ENCODE data around the gene THEM4. TPM values are rescaled to one million over a fixed set of nuclear protein-coding genes. Genes with fewer than 3 reads are reported as not detected.

Gene THEM4
- total RNA-seq, 2 experiments from 2014 or later = 7.2 to 21.5 TPM

GRCh38 chr1:151936653-151937052, 27.3 kb upstream of the THEM4 start:
- POLR2A ChIA-PET = interaction anchor here (0.6 kb wide), 1 partner anchor 871 kb away, joined by 3 read pairs; no protein-coding TSS in a partner anchor
- Histone ChIP-seq H3K36me3 (ENCODE audit: insufficient read depth, low read length) (no peaks in the 10 kb centered on the region), H2AFZ (ENCODE audit: low read length) (no peak overlapping the region), H3K9me3 (ENCODE audit: low read length) (no peaks in the 10 kb centered on the region), H3K4me3 (ENCODE audit: low read depth, low read length, poor library complexity, severe bottlenecking) (no peak overlapping the region), H3K27ac (ENCODE audit: low read depth, low read length, poor library complexity, severe bottlenecking) (no peak overlapping the region), H3K4me1 (ENCODE audit: insufficient read depth, low read length, poor library complexity, severe bottlenecking) (no peaks in the 10 kb centered on the region), H3K9me2 (ENCODE audit: insufficient read depth, low read length) (no peaks in the 10 kb centered on the region), H3K4me2 (ENCODE audit: low read length) (no peak overlapping the region), H4K20me1 (ENCODE audit: insufficient read depth, low read length) (no peaks in the 10 kb centered on the region), H3K79me2 (ENCODE audit: insufficient read depth, low read depth, low read length) (no peaks in the 10 kb centered on the region)
- BruUV-seq (replicated peaks) = no TSS peak
- CTCF ChIA-PET (ENCODE audit: unreplicated experiment) = no interaction called here
- DNase-seq (ENCODE audit: low spot score) = no peak
- intact Hi-C loops (cut with micrococcal nuclease; ENCODE audit: unreplicated experiment) = loop anchor here (10.0 kb wide), 1 partner anchor 248 kb away; no protein-coding TSS in a partner anchor
- TF ChIP-seq CTCF (conservative IDR thresholded peaks at IDR 0.05; ENCODE audit: low read length) (no peak), EZH2phosphoT487 (IDR thresholded peaks at IDR 0.05; ENCODE audit: borderline replicate concordance, low read depth, low read length) (no peak)

GRCh38 chr1:151935894-151936602, 26.7 kb upstream of the THEM4 start:
- H3K79me2 ChIP-seq (ENCODE audit: insufficient read depth, low read depth, low read length) = no peaks in the 10 kb centered on the region
- intact Hi-C loops (cut with micrococcal nuclease; ENCODE audit: unreplicated experiment) = loop anchor here (10.0 kb wide), 1 partner anchor 249 kb away; no protein-coding TSS in a partner anchor
- no peaks in the 10 kb centered on the region for H3K9me3 ChIP-seq (ENCODE audit: low read length)
- no peak for DNase-seq (ENCODE audit: low spot score)
- ChIA-PET CTCF (ENCODE audit: unreplicated experiment) (no interaction called here), POLR2A (interaction anchor here (0.9 kb wide), 1 partner anchor 11 kb away, joined by 3 read pairs; no protein-coding TSS in a partner anchor)
- TF ChIP-seq CTCF (conservative IDR thresholded peaks at IDR 0.05; ENCODE audit: low read length) (no peak), EZH2phosphoT487 (IDR thresholded peaks at IDR 0.05; ENCODE audit: borderline replicate concordance, low read depth, low read length) (no peak)
- H3K9me2 ChIP-seq (ENCODE audit: insufficient read depth, low read length) = no peaks in the 10 kb centered on the region
- no peaks in the 10 kb centered on the region for H4K20me1 ChIP-seq (ENCODE audit: insufficient read depth, low read length)
- BruUV-seq (replicated peaks) = no TSS peak
- H3K4me3 ChIP-seq (ENCODE audit: low read depth, low read length, poor library complexity, severe bottlenecking) = no peak overlapping the region
- H3K27ac ChIP-seq (ENCODE audit: low read depth, low read length, poor library complexity, severe bottlenecking) = no peak overlapping the region
- no peaks in the 10 kb centered on the region for H3K4me1 ChIP-seq (ENCODE audit: insufficient read depth, low read length, poor library complexity, severe bottlenecking)
- H3K36me3 ChIP-seq (ENCODE audit: insufficient read depth, low read length) = no peaks in the 10 kb centered on the region
- H3K4me2 ChIP-seq (ENCODE audit: low read length) = no peak overlapping the region
- H2AFZ ChIP-seq (ENCODE audit: low read length) = no peak overlapping the region

GRCh38 chr1:151935154-151935553, 25.8 kb upstream of the THEM4 start:
- Histone ChIP-seq H3K79me2 (ENCODE audit: insufficient read depth, low read depth, low read length) (no peaks in the 10 kb centered on the region), H3K36me3 (ENCODE audit: insufficient read depth, low read length) (no peaks in the 10 kb centered on the region), H3K9me2 (ENCODE audit: insufficient read depth, low read length) (no peaks in the 10 kb centered on the region), H4K20me1 (ENCODE audit: insufficient read depth, low read length) (no peaks in the 10 kb centered on the region), H3K4me3 (ENCODE audit: low read depth, low read length, poor library complexity, severe bottlenecking) (no peak overlapping the region), H2AFZ (ENCODE audit: low read length) (no peak overlapping the region), H3K27ac (ENCODE audit: low read depth, low read length, poor library complexity, severe bottlenecking) (no peak overlapping the region), H3K4me1 (ENCODE audit: insufficient read depth, low read length, poor library complexity, severe bottlenecking) (peaks cover 1% of the 10 kb centered on the region), H3K9me3 (ENCODE audit: low read length) (no peaks in the 10 kb centered on the region), H3K4me2 (ENCODE audit: low read length) (no peak overlapping the region)
- no peak for DNase-seq (ENCODE audit: low spot score)
- no TSS peak for BruUV-seq (replicated peaks)
- TF ChIP-seq CTCF (conservative IDR thresholded peaks at IDR 0.05; ENCODE audit: low read length) = no peak
- TF ChIP-seq EZH2phosphoT487 (IDR thresholded peaks at IDR 0.05; ENCODE audit: borderline replicate concordance, low read depth, low read length) = no peak
- intact Hi-C loops (cut with micrococcal nuclease; ENCODE audit: unreplicated experiment) = loop anchor here (10.0 kb wide), 1 partner anchor 250 kb away; no protein-coding TSS in a partner anchor
- ChIA-PET POLR2A (no interaction called here), CTCF (ENCODE audit: unreplicated experiment) (interaction anchor here (1.0 kb wide), 1 partner anchor 66 kb away, joined by 4 read pairs; no protein-coding TSS in a partner anchor)
